CD14-positive monocyte (primary cell): ENCODE results near the gene BCOR. TPM values are rescaled to one million over a fixed set of nuclear protein-coding genes. Genes with fewer than 3 reads are reported as not detected.

Experiments used
- DNase-seq, 3 donors: peaks; one replicate each; pipeline ENCODE4 v3.0.0-alpha.2; 2011 to 2022
- H2AFZ ChIP-seq: 2 replicates; pipeline ENCODE4 v1.6.0; 2012; ENCODE audit warnings: mild to moderate bottlenecking, low read depth, low read length, inconsistent platforms; ENCODE audit not compliant: insufficient read depth, poor library complexity, severe bottlenecking
- H3K27ac ChIP-seq, 2 donors: 1 replicate in 1 of 2; 2 replicates in 1 of 2; pipeline ENCODE4 v1.5.1; 2012 to 2013; ENCODE audit warnings: low read length in 2 of 2, control low read depth in 1 of 2, inconsistent platforms in 1 of 2, low read depth in 1 of 2, mild to moderate bottlenecking in 1 of 2
- H3K27me3 ChIP-seq, 2 donors: one replicate each; pipeline versions ENCODE4 v1.6.0 to v1.6.1; 2011 to 2013; ENCODE audit warnings: low read length in 2 of 2; ENCODE audit not compliant: control insufficient read depth in 2 of 2, insufficient read depth in 2 of 2
- H3K36me3 ChIP-seq, 2 donors: replicated peaks in 1 of 2; 1 replicate in 1 of 2; 2 replicates in 1 of 2; pipeline versions ENCODE4 v1.5.1 to v1.6.1; 2012 to 2013; ENCODE audit warnings: low read length in 2 of 2, control low read depth in 1 of 2, inconsistent platforms in 1 of 2, mild to moderate bottlenecking in 1 of 2; ENCODE audit not compliant: insufficient read depth in 2 of 2, control insufficient read depth in 1 of 2
- H3K4me1 ChIP-seq, 2 donors: 1 replicate in 1 of 2; 2 replicates in 1 of 2; pipeline versions ENCODE4 v1.5.1 to v1.6.1; 2012 to 2013; ENCODE audit warnings: low read length in 2 of 2, control low read depth in 1 of 2, inconsistent platforms in 1 of 2, mild to moderate bottlenecking in 1 of 2, moderate library complexity in 1 of 2; ENCODE audit not compliant: insufficient read depth in 2 of 2, control insufficient read depth in 1 of 2
- H3K4me2 ChIP-seq: replicated peaks from 2 replicates; pipeline ENCODE3; 2012; ENCODE audit warnings: low read length, moderate library complexity, mild to moderate bottlenecking; ENCODE audit not compliant: poor library complexity, severe bottlenecking; ENCODE audit errors: extremely low read depth
- H3K4me3 ChIP-seq, 3 experiments: fragments of 200-600 bp in 1 of 3; sonication (generic) in 1 of 3; replicated peaks in 1 of 3; 1 replicate in 2 of 3; 2 replicates in 1 of 3; pipeline ENCODE4 v1.5.1; 2011 to 2013; ENCODE audit warnings: low read length in 3 of 3, mild to moderate bottlenecking in 3 of 3, control low read depth in 2 of 3, low read depth in 2 of 3, inconsistent platforms in 1 of 3, moderate library complexity in 1 of 3
- H3K79me2 ChIP-seq: 2 replicates; pipeline ENCODE4 v1.6.0; 2012; ENCODE audit warnings: mild to moderate bottlenecking, control low read depth, inconsistent platforms, low read length, moderate library complexity; ENCODE audit not compliant: insufficient read depth
- H3K9ac ChIP-seq: 2 replicates; pipeline ENCODE4 v1.6.0; 2017; ENCODE audit warnings: low read length, mild to moderate bottlenecking; ENCODE audit not compliant: insufficient read depth, poor library complexity, severe bottlenecking
- H3K9me3 ChIP-seq, 2 donors: replicated peaks in 1 of 2; 1 replicate in 1 of 2; 2 replicates in 1 of 2; pipeline versions ENCODE4 v1.5.1 to v1.6.1; 2012 to 2013; ENCODE audit warnings: low read length in 2 of 2, control low read depth in 1 of 2; ENCODE audit not compliant: control insufficient read depth in 1 of 2, insufficient read depth in 1 of 2
- H4K20me1 ChIP-seq: 2 replicates; pipeline ENCODE4 v1.6.0; 2012; ENCODE audit warnings: mild to moderate bottlenecking, low read length, control low read depth, moderate library complexity; ENCODE audit not compliant: insufficient read depth
- H3K27ac Mint-ChIP-seq, 7 donors: one replicate each; pipeline ENCODE4 v1.8.0; 2020; ENCODE audit warnings: mild to moderate bottlenecking in 7 of 7, mixed read lengths in 7 of 7, moderate library complexity in 6 of 7, inconsistent platforms in 2 of 7
- H3K27me3 Mint-ChIP-seq, 3 donors: one replicate each; pipeline ENCODE4 v1.8.0; 2021 to 2022; ENCODE audit warnings: low read depth in 3 of 3, mild to moderate bottlenecking in 3 of 3, mixed read lengths in 3 of 3, moderate library complexity in 3 of 3, inconsistent platforms in 1 of 3
- H3K36me3 Mint-ChIP-seq, 2 donors: one replicate each; pipeline ENCODE4 v1.8.0; 2020; ENCODE audit warnings: mixed read lengths in 2 of 2, inconsistent platforms in 1 of 2, mild to moderate bottlenecking in 1 of 2
- H3K4me1 Mint-ChIP-seq: one replicate; pipeline ENCODE4 v1.8.0; 2020; ENCODE audit warnings: mild to moderate bottlenecking, mixed read lengths
- H3K4me3 Mint-ChIP-seq, 2 donors: one replicate each; pipeline ENCODE4 v1.8.0; 2020; ENCODE audit warnings: mild to moderate bottlenecking in 2 of 2, mixed read lengths in 2 of 2, moderate library complexity in 1 of 2
- H3K9me3 Mint-ChIP-seq, 7 donors: one replicate each; pipeline ENCODE4 v1.8.0; 2020 to 2022; ENCODE audit warnings: mixed read lengths in 7 of 7, mild to moderate bottlenecking in 6 of 7, moderate library complexity in 6 of 7, inconsistent platforms in 2 of 7
- WGBS: methylation state at CpG from one replicate; pipeline ENCODE4 v1.1.5; 2013; ENCODE audit warnings: missing lambda C conversion rate; ENCODE audit not compliant: insufficient coverage; 5-methylcytosine and 5-hydroxymethylcytosine counted together
- intact Hi-C, 2 donors: fragments of 100-400 bp; cut with micrococcal nuclease; formaldehyde crosslinking; loops; one replicate each; pipeline versions ENCODE4 v1.15.0 to v1.15.1; 2023
- polyA plus RNA-seq, 3 donors: library from polyadenylated mRNA; depleted of rRNA in 1 of 3; unstranded in 2 of 3; stranded (reverse) in 1 of 3; fragments of 300-500 nt in 2 of 3; fragments of >200 nt in 1 of 3; fragmentation: Illumina TruSeq in 2 of 3; gene quantifications; 1 replicate in 2 of 3; 2 replicates in 1 of 3; pipeline ENCODE4 v1.2.3, GENCODE V29; 2012 to 2021
- TF ChIP-seq, protein P1 (sequence below): fragments of 200-600 bp; IDR thresholded peaks from one replicate; pipeline ENCODE4 v1.8.0; 2022; ENCODE audit warnings: antibody characterized with exemption, mild to moderate bottlenecking

The BCOR gene
- polyA plus RNA-seq, 3 donors, result 1.1 to 8.2 (median 2.6) TPM

DNA sequence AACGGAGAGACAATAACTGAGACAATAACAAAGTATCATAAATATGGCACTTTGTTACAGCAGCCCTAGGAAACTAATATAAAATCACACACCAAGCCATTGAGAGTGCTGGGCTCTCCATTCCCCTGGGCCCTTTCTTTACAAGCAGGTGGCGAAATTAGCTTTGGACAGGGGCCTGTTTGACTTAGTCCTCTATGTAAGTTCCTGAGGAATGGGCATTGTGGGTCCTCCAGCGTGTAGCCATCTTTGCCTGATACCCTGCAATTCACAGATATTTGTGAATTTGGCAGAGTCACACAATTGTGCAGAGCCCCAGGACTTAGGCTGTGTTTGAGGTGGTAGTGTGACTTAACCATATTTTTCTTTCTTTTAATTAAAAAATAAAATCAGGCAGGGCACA is 67.6 kb downstream of the BCOR start:
- intact Hi-C loops, result no loop called here
- no peak overlapping the region for H3K27ac Mint-ChIP-seq

GRCh38 chrX:40022421-40022820 is 75.3 kb downstream of the BCOR start:
- WGBS, result no CpG with 5 or more reads among the region's 3 CpGs
- no peak for DNase-seq
- Histone ChIP-seq H3K9ac (no peak overlapping the region), H3K27ac (no peak overlapping the region), H3K36me3 (no peaks in the 10 kb centered on the region), H2AFZ (no peak overlapping the region), H3K4me3 (no peak overlapping the region), H3K9me3 (no peaks in the 10 kb centered on the region), H3K27me3 (no peaks in the 10 kb centered on the region), H4K20me1 (no peaks in the 10 kb centered on the region), H3K79me2 (no peaks in the 10 kb centered on the region), H3K4me2 (no peak overlapping the region), H3K4me1 (peaks cover 5 to 14% of the 10 kb centered on the region in 2 donors)
- H3K4me3 Mint-ChIP-seq, result no peak overlapping the region
- peaks cover 13% of the 10 kb centered on the region for H3K4me1 Mint-ChIP-seq
- TF ChIP-seq, protein P1, sequence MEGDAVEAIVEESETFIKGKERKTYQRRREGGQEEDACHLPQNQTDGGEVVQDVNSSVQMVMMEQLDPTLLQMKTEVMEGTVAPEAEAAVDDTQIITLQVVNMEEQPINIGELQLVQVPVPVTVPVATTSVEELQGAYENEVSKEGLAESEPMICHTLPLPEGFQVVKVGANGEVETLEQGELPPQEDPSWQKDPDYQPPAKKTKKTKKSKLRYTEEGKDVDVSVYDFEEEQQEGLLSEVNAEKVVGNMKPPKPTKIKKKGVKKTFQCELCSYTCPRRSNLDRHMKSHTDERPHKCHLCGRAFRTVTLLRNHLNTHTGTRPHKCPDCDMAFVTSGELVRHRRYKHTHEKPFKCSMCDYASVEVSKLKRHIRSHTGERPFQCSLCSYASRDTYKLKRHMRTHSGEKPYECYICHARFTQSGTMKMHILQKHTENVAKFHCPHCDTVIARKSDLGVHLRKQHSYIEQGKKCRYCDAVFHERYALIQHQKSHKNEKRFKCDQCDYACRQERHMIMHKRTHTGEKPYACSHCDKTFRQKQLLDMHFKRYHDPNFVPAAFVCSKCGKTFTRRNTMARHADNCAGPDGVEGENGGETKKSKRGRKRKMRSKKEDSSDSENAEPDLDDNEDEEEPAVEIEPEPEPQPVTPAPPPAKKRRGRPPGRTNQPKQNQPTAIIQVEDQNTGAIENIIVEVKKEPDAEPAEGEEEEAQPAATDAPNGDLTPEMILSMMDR, result no peak
- intact Hi-C loops, result no loop called here
- peaks cover 0 to 4% (median 0%) of the 10 kb centered on the region in 7 donors for H3K9me3 Mint-ChIP-seq
- peaks cover 1 to 8% (median 5%) of the 10 kb centered on the region in 3 donors for H3K27me3 Mint-ChIP-seq
- H3K36me3 Mint-ChIP-seq, result no peaks in the 10 kb centered on the region
- H3K27ac Mint-ChIP-seq, result no peak overlapping the region

More for the DNA sequence above, 67.6 kb downstream of the BCOR start:
- Mint-ChIP-seq H3K9me3 (peaks cover 0 to 7% (median 0%) of the 10 kb centered on the region in 7 donors), H3K27me3 (peaks cover 2 to 8% (median 6%) of the 10 kb centered on the region in 3 donors), H3K4me1 (peaks cover 9% of the 10 kb centered on the region), H3K36me3 (no peaks in the 10 kb centered on the region), H3K4me3 (no peak overlapping the region)
- no peaks in the 10 kb centered on the region for H3K79me2 ChIP-seq
- no peaks in the 10 kb centered on the region for H4K20me1 ChIP-seq
- H2AFZ ChIP-seq, result no peak overlapping the region
- H3K27ac ChIP-seq, result no peak overlapping the region
- no peaks in the 10 kb centered on the region for H3K27me3 ChIP-seq
- no peaks in the 10 kb centered on the region for H3K9me3 ChIP-seq
- H3K36me3 ChIP-seq, result no peaks in the 10 kb centered on the region
- no peak overlapping the region for H3K4me2 ChIP-seq
- 86% methylated on average over 1 of the region's 3 CpGs for WGBS
- peaks cover 5 to 11% of the 10 kb centered on the region in 2 donors for H3K4me1 ChIP-seq
- no peak for DNase-seq
- TF ChIP-seq, protein P1, result no peak
- H3K4me3 ChIP-seq, result no peak overlapping the region
- H3K9ac ChIP-seq, result no peak overlapping the region
